ENCODE data around the gene LGMN.
"Not testable (repeated sequence)": the region's sequence is repeated elsewhere in the genome, so short reads cannot be mapped to it uniquely, and the experiment has no call there.

The LGMN gene

DNA sequence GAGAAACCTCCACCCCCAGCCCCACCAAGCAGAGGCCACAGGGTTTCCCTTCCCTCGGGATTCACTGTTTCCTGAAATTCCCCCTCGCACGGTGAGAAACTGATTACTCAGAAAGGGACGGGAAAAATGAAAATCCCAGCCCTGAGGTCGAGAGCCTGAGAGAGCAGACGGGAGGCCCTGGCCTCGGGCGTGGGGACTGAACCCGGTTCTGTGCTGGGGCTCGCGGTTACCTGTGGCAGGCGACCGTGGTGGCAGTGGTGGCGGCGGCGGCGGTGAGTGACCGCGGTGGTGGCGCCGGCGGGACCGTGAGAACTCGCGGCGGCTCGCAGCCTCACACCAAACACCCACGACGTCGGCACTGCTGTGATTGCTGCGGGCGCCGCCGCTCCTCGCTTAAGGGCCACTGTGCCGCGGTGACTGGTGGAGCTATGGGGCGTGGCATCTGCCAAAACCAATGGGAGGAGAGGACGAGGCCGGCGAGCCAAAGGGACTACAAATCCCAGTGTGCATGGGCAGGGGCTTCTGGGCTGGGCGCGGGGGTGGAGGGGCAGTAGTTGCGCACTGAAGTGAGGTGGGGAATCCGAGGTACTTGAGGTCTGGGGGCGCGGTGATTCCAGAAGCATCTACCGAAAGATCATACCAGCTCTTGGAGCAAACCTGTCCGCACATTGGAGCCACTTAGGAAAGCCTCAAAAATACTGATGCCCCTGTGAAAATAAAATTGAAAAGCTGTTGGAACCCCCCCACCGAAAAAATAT, at the start of gene LGMN:
Gene LGMN, minus strand, starts transcription at position 369 of the 758 bp plus-strand sequence. CDS start 15,841 bp downstream, outside the sequence.
- peak; percentile 21 for FAIRE-seq

DNA sequence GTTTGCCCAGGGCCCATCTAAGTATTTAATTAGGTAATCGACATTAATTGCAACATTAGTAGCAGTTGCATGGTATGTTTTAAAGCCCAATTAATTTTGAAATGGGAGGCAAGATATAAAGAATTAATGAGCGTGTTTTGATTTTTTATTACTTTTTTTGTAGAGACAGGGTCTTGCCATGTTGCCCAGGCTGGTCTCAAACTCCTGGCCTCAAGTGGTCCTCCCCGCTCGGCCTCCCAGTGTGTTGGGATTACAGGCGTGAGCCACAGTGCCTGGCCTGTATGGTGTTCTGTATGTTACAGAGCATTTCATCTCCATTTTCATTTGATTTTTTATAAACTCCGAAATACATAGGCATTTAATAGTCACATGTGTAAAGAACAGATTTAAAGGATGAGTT, 46.5 kb upstream of the LGMN start:
- FAIRE-seq: no peak

- no peak for FAIRE-seq
Observed at GRCh38 chr14:92794547-92794941, 46.1 kb upstream of the LGMN start.

GRCh38 chr14:92793709-92794546, 45.5 kb upstream of the LGMN start, which contains the start of gene GOLGA5:
Gene GOLGA5, plus strand, starts transcription at chr14:92794305. Its CDS starts 3,133 bp downstream, at chr14:92797438.
- FAIRE-seq: peak; percentile 69

- FAIRE-seq: no peak
Observed at GRCh38 chr14:92792885-92793284, 44.5 kb upstream of the LGMN start.

DNA sequence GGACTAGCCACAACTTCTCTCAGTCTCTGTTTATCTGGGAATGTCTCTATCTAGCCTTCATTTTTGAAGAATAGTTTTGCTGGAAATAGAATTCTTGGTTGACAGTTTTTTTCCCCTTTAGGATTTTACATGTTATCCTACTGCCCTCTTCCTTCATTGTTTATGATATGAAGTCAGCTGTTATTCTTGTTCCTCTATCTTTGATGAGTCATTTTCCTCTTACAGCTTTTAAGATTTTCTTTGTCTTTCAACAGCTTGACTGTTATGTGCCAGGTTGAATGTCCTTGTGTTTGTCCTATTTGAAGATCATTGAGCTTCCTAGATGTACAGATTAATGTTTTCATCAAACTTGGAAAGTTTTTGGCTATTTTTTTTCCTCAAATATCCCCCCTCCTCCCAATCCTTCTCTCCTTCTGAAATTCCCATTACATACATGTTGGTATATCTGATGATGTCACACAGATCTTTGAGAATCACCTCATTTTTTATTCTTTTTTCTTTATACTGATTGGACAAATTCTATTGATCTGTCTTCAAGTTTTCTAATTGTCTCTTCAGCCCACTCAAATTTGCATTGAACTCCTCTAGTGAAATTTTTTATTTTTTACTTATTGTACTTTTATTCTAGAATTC, 41.1 kb upstream of the LGMN start:
- no peak for FAIRE-seq

DNA sequence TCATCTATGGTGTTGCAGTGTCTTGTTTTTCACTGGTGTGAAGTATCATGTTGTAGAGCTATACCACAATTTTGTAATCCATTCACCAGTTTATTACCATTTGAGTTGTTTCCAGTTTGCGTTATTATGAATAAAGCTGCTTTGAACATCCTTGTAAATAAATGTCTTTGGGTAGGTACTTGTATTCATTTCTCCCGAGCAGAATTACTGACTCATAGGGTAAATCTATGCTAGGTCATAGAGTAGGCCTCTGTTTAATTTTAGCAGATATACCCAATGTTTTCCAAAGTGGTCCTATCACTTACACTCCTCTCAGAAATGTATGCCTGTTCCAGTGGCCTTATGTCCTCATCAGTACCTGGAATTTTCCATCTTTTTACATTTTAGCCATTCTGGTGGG, 39.1 kb upstream of the LGMN start:
- FAIRE-seq: no peak

- FAIRE-seq: no peak
Observed at GRCh38 chr14:92786427-92786756, 38.0 kb upstream of the LGMN start.

- FAIRE-seq: no peak
Observed at GRCh38 chr14:92785667-92786426, 37.4 kb upstream of the LGMN start.

DNA sequence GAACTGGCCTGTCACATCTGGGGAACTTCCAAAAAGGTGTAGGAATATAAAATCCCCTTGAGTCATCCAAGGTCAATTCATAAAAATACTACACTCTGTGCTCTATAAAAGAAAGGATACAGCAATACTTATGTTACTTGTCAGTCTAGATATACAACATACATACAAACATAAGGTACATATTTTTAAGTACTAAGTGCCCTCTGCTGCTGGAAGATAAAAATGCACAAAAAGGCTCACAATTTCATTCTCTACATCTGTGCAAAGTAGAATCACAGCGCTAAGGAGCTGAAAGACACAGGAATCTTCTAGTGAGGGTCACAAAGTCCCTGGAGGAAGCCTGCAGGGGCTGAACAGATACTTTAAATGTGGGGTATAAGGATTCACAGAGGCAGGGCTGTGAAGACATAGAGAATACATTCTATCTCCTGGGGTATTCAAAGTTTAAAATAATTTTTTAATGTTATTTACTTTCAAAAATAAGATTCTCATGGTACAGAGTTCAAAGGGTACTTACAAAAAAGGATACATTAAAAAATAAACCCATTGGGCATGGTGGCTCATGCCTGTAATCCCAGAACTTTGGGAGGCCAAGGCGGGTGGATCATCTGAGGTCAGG, 35.5 kb upstream of the LGMN start:
- peak; percentile 59 for FAIRE-seq

DNA sequence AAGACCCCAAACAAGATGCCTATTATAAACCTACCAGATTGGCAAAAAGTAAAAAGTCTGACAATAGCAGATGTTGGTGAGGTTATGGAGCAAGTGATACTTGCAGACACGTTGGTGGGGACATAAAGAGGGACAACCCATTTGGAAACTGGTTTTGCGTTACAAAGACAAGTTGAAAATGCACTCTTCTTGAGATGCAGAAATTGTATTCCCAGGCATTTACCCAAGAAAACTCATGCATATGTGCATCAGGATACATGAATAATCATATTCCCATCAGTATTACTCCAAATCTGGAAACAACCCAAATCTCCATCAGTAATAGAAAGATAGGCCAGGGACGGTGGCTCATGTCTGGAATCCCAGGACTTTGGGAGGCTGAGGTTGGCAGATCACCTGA, 32.9 kb upstream of the LGMN start:
- no peak for FAIRE-seq

GRCh38 chr14:92780444-92781232, 32.2 kb upstream of the LGMN start:
- no peak for FAIRE-seq

DNA sequence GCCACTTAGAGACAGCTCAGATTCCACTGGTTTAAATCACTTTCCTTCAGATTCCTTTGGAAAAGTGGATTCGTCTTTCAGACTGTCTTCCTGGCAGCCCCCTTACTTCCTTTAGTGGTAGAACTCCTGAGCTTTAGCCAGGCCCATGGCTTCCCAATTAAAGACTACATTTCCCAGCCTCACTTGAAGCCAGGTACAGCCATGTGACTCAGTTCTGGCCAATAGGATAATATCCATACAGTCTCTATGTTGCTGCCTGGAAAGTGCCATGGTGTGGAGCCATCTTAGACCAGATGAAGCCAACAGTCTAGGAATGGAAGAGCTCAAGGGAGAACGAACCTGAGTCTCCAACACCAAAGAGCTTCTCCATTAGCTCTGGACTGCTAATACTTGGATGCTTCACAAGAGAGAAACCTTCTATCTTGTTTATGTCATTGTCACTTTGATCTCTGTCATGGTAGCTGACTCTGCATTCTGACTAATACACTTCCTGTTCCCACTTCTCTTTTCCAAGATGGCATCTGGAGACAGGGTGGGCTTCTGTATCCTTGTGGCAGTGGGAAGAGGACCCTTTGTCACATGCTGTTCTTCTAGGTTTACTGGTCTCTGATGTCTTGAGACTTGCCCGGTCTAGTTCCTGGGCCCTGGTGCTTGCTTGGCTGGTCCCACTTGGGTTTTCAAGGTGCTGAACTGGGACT, 30.6 kb upstream of the LGMN start:
- FAIRE-seq: not testable (repeated sequence)

- FAIRE-seq: not testable (repeated sequence)
Observed at GRCh38 chr14:92775292-92775691, 26.9 kb upstream of the LGMN start.

- no peak for FAIRE-seq
Observed at GRCh38 chr14:92774572-92774971, 26.1 kb upstream of the LGMN start.

DNA sequence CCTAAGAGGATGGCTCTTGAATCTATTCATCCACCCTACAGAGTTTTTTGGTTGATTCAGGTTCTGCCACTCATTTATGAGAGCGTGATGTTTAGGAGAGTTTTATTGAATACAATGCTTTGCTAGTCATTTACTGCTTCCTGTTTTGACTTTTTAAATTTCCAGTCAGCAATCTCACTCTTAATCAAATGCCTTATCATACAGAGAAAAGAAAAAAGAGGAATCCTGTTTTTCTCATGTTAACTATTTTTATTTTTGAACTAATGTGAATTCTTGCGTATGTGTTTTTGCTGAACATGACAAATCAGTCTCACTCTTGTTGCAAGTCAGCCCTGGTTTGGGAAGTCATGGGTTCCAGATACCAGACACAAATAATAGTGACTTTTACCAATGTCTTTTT, 22.1 kb upstream of the LGMN start:
- FAIRE-seq: no peak

GRCh38 chr14:92768795-92769194, 20.4 kb upstream of the LGMN start:
- FAIRE-seq: no peak

DNA sequence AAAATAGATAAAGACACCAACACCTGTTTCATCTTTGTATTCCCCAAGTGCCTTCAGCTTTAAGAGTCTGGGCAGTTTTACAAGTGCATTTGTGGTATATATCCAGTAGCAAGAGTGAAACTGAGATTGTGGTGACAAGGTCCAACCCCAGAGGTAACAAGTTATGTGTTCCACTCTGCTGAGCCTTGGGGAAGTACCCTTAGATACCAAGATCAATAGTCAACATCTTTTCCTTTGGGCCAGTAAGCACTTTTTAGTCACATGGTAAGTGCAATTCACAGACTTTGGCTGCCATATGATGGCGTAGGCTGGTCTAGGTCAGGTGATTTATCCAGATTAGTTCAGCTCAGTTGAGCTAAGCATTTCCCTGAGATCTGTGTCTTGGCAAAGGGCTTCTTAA, 19.8 kb upstream of the LGMN start:
- not testable (repeated sequence) for FAIRE-seq

- FAIRE-seq: not testable (repeated sequence)
Observed at GRCh38 chr14:92763666-92764631, 15.5 kb upstream of the LGMN start.

DNA sequence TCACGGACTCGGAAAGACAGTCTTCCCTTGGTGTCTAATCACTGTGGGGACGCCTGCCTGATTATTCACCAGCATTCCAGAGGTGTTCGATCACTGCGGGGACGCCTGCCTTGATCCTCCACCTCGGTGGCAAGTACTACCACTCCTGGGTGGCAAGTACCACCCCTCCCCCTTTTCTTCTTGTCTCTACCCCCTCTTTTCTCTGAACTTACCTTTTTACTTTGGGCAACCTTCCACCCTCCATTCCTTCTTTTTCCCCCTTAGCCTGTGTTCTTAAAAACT, 12.0 kb upstream of the LGMN start:
- no peak for FAIRE-seq

All from endometrium (tissue), 2 donors.